Ectodermal cell (in vitro differentiated cells): ENCODE results near the gene ASAP3.

Experiments used
- H3K27ac ChIP-seq: 2 replicates; pipeline ENCODE4 v1.7.0; 2013; ENCODE audit warnings: mild to moderate bottlenecking, low read depth, low read length; ENCODE audit not compliant: insufficient read depth, poor library complexity, severe bottlenecking
- H3K27me3 ChIP-seq: 2 replicates; pipeline ENCODE4 v1.7.0; 2013; ENCODE audit warnings: mild to moderate bottlenecking, low read length; ENCODE audit not compliant: insufficient read depth, control insufficient read depth, poor library complexity, severe bottlenecking
- H3K36me3 ChIP-seq: one replicate; pipeline ENCODE4 v1.7.0; 2013; ENCODE audit warnings: low read length; ENCODE audit not compliant: control insufficient read depth, insufficient read depth
- H3K4me1 ChIP-seq: one replicate; pipeline ENCODE4 v1.7.0; 2013; ENCODE audit warnings: low read length; ENCODE audit not compliant: control insufficient read depth, insufficient read depth
- H3K4me3 ChIP-seq: 2 replicates; pipeline ENCODE4 v1.7.0; 2013; ENCODE audit warnings: low read depth, low read length, control low read depth; ENCODE audit not compliant: insufficient read depth
- H3K9me3 ChIP-seq: 2 replicates; pipeline ENCODE4 v1.7.0; 2013; ENCODE audit warnings: mild to moderate bottlenecking, low read length, moderate library complexity; ENCODE audit not compliant: control insufficient read depth
- WGBS, 2 experiments: methylation state at CpG; one replicate each; pipeline ENCODE4 v1.1.7; 2013; ENCODE audit warnings: missing lambda C conversion rate in 2 of 2; 5-methylcytosine and 5-hydroxymethylcytosine counted together

The ASAP3 gene

DNA sequence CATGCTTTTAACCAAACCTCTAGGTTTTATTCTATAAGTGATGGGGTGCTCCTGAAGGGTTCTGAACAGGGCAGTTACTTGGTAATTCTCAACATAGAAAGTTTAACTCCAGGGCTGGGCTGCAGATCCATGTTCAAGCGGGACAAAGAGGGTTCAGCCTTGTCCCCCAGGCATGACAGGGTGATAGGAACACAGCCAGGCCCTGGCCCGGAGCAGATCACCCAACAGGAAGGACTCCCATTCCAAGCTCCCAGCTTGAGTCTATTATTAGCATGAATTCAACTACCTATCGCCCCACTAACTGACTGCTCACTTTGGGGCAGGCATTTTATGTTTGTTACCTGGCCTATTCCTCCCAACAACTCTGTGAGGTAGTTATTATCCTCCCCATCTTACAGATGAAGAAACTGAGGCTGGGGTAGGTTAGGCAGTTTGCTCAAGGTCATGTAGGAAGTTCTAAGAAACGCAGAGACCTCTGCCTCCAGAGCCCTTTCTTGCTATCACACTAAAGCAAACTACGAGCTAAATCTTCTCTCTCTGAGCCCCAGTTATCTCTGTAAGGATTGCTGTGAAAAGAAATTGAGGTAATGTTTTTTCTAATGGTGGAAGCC, 14.5 kb downstream of the ASAP3 start:
- Histone ChIP-seq H3K27me3 (no peaks in the 10 kb centered on the region), H3K36me3 (no peaks in the 10 kb centered on the region), H3K4me1 (peaks cover 7% of the 10 kb centered on the region), H3K9me3 (no peaks in the 10 kb centered on the region), H3K27ac (no peak overlapping the region), H3K4me3 (no peak overlapping the region)
- WGBS, 2 experiments, result 71 to 74% methylated on average over 5 of the region's 5 CpGs

GRCh38 chr1:23466423-23466989, 17.5 kb downstream of the ASAP3 start:
- 92 to 98% methylated on average over 3 of the region's 3 CpGs for WGBS, 2 experiments
- H3K36me3 ChIP-seq, result no peaks in the 10 kb centered on the region
- H3K27me3 ChIP-seq, result no peaks in the 10 kb centered on the region
- no peaks in the 10 kb centered on the region for H3K9me3 ChIP-seq
- no peak overlapping the region for H3K27ac ChIP-seq
- H3K4me1 ChIP-seq, result peaks cover 7% of the 10 kb centered on the region
- H3K4me3 ChIP-seq, result no peak overlapping the region

DNA sequence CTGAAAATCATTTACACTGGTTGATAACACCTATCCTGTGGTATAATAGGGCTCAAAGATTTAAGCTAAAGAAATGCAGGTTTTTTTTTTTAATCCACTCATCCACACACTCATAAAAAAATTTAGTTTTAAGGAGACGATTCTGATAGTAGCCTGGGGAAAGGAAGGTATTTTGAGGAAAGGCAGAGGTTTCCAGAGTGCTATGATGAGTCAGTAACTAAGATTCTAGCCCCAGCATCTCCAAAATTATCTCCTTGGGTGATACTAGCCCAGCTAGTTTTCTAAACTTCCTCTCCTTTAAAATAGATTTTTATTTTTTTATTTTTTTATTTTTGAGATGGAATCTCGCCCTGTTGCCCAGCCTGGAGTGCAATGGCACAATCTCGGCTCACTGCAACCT, 20.7 kb downstream of the ASAP3 start:
- H3K4me3 ChIP-seq, result no peak overlapping the region
- 89 to 96% methylated on average over 2 to 3 of the region's 3 CpGs for WGBS, 2 experiments
- no peak overlapping the region for H3K27ac ChIP-seq
- no peaks in the 10 kb centered on the region for H3K36me3 ChIP-seq
- no peaks in the 10 kb centered on the region for H3K27me3 ChIP-seq
- no peaks in the 10 kb centered on the region for H3K9me3 ChIP-seq
- H3K4me1 ChIP-seq, result no peaks in the 10 kb centered on the region

- H3K4me3 ChIP-seq, result no peak overlapping the region
- WGBS, 2 experiments, result 80 to 92% methylated on average over 2 of the region's 2 CpGs
- H3K27me3 ChIP-seq, result no peaks in the 10 kb centered on the region
- H3K36me3 ChIP-seq, result no peaks in the 10 kb centered on the region
- H3K9me3 ChIP-seq, result no peaks in the 10 kb centered on the region
- H3K4me1 ChIP-seq, result no peaks in the 10 kb centered on the region
- no peak overlapping the region for H3K27ac ChIP-seq
Measured at GRCh38 chr1:23462766-23463165, 21.2 kb downstream of the ASAP3 start.

GRCh38 chr1:23461050-23461449, 22.9 kb downstream of the ASAP3 start:
- no peaks in the 10 kb centered on the region for H3K36me3 ChIP-seq
- WGBS, 2 experiments, result 94 to 95% methylated on average over 3 of the region's 3 CpGs
- H3K27me3 ChIP-seq, result no peaks in the 10 kb centered on the region
- H3K9me3 ChIP-seq, result no peaks in the 10 kb centered on the region
- H3K27ac ChIP-seq, result no peak overlapping the region
- no peak overlapping the region for H3K4me3 ChIP-seq
- H3K4me1 ChIP-seq, result no peaks in the 10 kb centered on the region

GRCh38 chr1:23460519-23460918, 23.5 kb downstream of the ASAP3 start:
- Histone ChIP-seq H3K4me3 (no peak overlapping the region), H3K4me1 (no peaks in the 10 kb centered on the region), H3K27me3 (no peaks in the 10 kb centered on the region), H3K9me3 (no peaks in the 10 kb centered on the region), H3K36me3 (no peaks in the 10 kb centered on the region), H3K27ac (no peak overlapping the region)
- WGBS, 2 experiments, result 93 to 98% methylated on average over 4 of the region's 4 CpGs

- Histone ChIP-seq H3K4me3 (no peak overlapping the region), H3K27me3 (no peaks in the 10 kb centered on the region), H3K9me3 (no peaks in the 10 kb centered on the region), H3K4me1 (no peaks in the 10 kb centered on the region), H3K36me3 (no peaks in the 10 kb centered on the region), H3K27ac (no peak overlapping the region)
- WGBS, 2 experiments, result 67 to 80% methylated on average over 2 of the region's 2 CpGs
Measured at GRCh38 chr1:23459338-23459757, 24.6 kb downstream of the ASAP3 start.

GRCh38 chr1:23456226-23456625, 27.8 kb downstream of the ASAP3 start:
- H3K4me1 ChIP-seq, result no peaks in the 10 kb centered on the region
- WGBS, 2 experiments, result 91 to 96% methylated on average over 5 of the region's 5 CpGs
- no peaks in the 10 kb centered on the region for H3K9me3 ChIP-seq
- no peaks in the 10 kb centered on the region for H3K36me3 ChIP-seq
- H3K4me3 ChIP-seq, result no peak overlapping the region
- no peaks in the 10 kb centered on the region for H3K27me3 ChIP-seq
- H3K27ac ChIP-seq, result no peak overlapping the region

- no peaks in the 10 kb centered on the region for H3K36me3 ChIP-seq
- no peak overlapping the region for H3K27ac ChIP-seq
- 91 to 95% methylated on average over 3 of the region's 3 CpGs for WGBS, 2 experiments
- H3K9me3 ChIP-seq, result no peaks in the 10 kb centered on the region
- no peaks in the 10 kb centered on the region for H3K27me3 ChIP-seq
- no peak overlapping the region for H3K4me3 ChIP-seq
- H3K4me1 ChIP-seq, result no peaks in the 10 kb centered on the region
Measured at GRCh38 chr1:23453455-23454000, 30.5 kb downstream of the ASAP3 start.

DNA sequence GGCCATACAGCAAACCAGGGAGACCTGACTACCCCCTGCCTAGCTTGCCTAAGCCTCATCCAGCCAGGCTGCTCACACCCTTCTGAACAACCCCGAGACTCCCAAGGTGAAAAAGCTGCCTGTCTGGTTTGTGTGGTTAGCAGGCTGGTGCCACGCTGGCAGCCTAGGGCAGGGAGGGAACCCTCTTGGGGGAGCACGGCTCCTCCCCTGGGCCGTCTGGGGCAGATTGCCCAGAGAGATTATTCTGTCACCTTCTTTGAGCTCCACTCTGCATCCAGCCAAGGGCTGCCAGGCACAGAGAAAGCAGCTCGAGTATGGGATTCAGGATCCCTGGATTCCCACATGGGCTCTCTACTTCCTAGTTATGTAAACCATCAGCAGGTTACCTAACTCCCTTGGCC, 32.0 kb downstream of the ASAP3 start:
- H3K4me3 ChIP-seq, result no peak overlapping the region
- no peaks in the 10 kb centered on the region for H3K36me3 ChIP-seq

More for the DNA sequence above, 32.0 kb downstream of the ASAP3 start:
- Histone ChIP-seq H3K4me1 (no peaks in the 10 kb centered on the region), H3K9me3 (no peaks in the 10 kb centered on the region), H3K27me3 (no peaks in the 10 kb centered on the region), H3K27ac (no peak overlapping the region)
- 86 to 94% methylated on average over 5 of the region's 5 CpGs for WGBS, 2 experiments
